Measurements from ENCODE around the gene SH2D6. TPM values are rescaled to one million over a fixed set of nuclear protein-coding genes. Genes with fewer than 3 reads are reported as not detected.

Gene SH2D6
- total and polyA plus RNA-seq, 2 of the 8 experiments (the other 6 are each of a cell fraction or from before 2014, with no cell fraction given) = 0.42 TPM; not detected in 1

DNA sequence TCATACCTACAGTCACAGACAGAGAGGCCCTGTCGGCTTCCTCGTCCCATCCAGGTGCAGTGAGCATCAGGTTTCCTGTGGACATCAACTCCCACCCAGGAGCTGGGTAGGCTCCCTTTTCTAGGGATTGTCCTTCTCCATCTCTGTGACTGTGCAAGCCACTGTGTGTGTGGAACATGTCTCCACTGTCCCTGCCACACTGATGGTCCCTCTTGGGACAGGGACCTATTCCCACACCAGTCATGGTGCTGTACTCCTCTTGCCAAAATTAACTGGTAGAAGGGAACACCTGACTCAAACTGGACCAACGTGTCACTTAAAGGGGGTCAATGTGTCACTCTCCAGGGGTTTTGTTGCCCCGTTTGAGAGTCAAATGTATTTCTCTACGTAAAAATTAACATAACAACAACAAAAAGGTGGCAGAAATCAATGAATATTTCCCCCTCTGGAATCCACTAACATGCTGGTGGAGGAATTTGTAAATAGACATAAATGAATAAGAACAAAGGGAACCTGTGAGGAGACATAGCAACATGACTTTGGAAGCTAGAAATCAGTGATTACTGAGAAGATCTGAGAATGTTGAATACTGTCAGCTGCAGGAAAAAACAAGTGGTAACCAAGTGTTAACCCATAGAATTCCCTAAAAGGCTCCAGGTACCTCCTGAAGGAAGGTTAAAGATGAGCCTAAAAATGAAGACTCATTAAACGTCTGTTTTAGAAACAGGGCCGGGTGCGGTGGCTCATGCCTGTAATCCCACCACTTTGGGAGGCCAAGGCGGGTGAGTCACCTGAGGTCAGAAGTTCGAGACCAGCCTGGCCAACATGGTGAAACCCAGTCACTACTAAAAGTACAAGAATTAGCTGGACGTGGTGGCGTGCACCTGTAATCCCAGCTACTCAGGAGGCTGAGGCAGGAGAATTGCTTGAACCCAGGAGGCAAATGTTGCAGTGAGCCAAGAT lies 40.4 kb downstream of the SH2D6 start:
- peaks cover 7 to 14% (median 10%) of the 10 kb centered on the region in 4 experiments for H3K4me1 ChIP-seq (replicated peaks in 1 of 4; ENCODE audit: control insufficient read depth in 3 of 4, insufficient read depth in 4 of 4, low read length in 3 of 4)
- no peak overlapping the region for H3K14ac ChIP-seq (ENCODE audit: insufficient read length)
- H3K56ac ChIP-seq (replicated peaks; ENCODE audit: insufficient read length, low read depth, low read length) = no peak overlapping the region
- peak overlapping the region; percentile 45 for H4K91ac ChIP-seq (replicated peaks; ENCODE audit: insufficient read length, low read length)
- H4K8ac ChIP-seq (ENCODE audit: extremely low read depth, insufficient read depth, low read length) = no peak overlapping the region
- ChIA-PET CTCF (ENCODE audit: partially characterized antibody) (interaction anchor here (1.0 to 1.9 kb wide), 5 partner anchors 13 to 93 kb away, joined by 3 to 4 read pairs (median 4); no protein-coding TSS in a partner anchor), POLR2A (ENCODE audit: partially characterized antibody) (interaction anchor here (0.8 to 55.3 kb wide), 7 partner anchors 9 to 88 kb away, joined by 3 to 1889 read pairs (median 4); partner anchors contain the start of genes GGCX, MAT2A and SH2D6)
- H3K4me2 ChIP-seq (ENCODE audit: insufficient read depth in 1 of 2, low read depth in 2 of 2, low read length in 2 of 2) = peak overlapping the region; percentile 30 to 32; a peak in 3 of 4 replicates
- H3K23me2 ChIP-seq (ENCODE audit: low read depth, low read length) = no peaks in the 10 kb centered on the region
- H4K5ac ChIP-seq (ENCODE audit: insufficient read length, low read depth, low read length) = no peak overlapping the region
- H3K27me3 ChIP-seq (replicated peaks in 1 of 4; ENCODE audit: control insufficient read depth in 3 of 4, extremely low read depth in 1 of 4, insufficient read depth in 3 of 4, low read length in 3 of 4) = peaks cover 0 to 3% (median 1%) of the 10 kb centered on the region in 4 experiments; a peak in 2 of 7 replicates
- FAIRE-seq (peak; percentile 19), DNase-seq (ENCODE audit: low read depth in 1 of 2, low spot score in 2 of 2) (peak in 1 of 2 experiments; percentile 25)
- peak overlapping the region; percentile 18; the same call in 1 of the 2 replicates for H3K27ac ChIP-seq (ENCODE audit: low read depth, low read length)
- H2BK12ac ChIP-seq (ENCODE audit: low read depth, low read length) = peak overlapping the region; percentile 99
- H2AFZ ChIP-seq (ENCODE audit: low read length) = no peak overlapping the region
- no peak overlapping the region for H3K23ac ChIP-seq (ENCODE audit: insufficient read length)
- H2BK20ac ChIP-seq (ENCODE audit: low read length) = peak overlapping the region; percentile 27; the same call in 1 of the 2 replicates
- H3K4me3 ChIP-seq (ENCODE audit: extremely low read depth in 1 of 4, insufficient read depth in 2 of 4, low read depth in 3 of 4, low read length in 4 of 4) = no peak overlapping the region; a peak in 1 of 8 replicates
- H4K20me1 ChIP-seq (replicated peaks in 1 of 2; ENCODE audit: control insufficient read depth in 1 of 2, insufficient read depth in 2 of 2, low read length in 2 of 2) = no peaks in the 10 kb centered on the region
- H3K79me1 ChIP-seq (ENCODE audit: low read depth, low read length) = no peaks in the 10 kb centered on the region
- peak overlapping the region; percentile 99 for H2AK5ac ChIP-seq (ENCODE audit: low read depth, low read length)
- no peak overlapping the region for H3K4ac ChIP-seq (replicated peaks; ENCODE audit: insufficient read length, low read depth, low read length)
- 45% methylated on average over 12 of the region's 12 CpGs; no CpG with 5 or more reads in 1 of the 2 experiments for WGBS, 2 experiments (ENCODE audit: extremely low coverage in 1 of 2, insufficient coverage in 1 of 2, insufficient read length in 1 of 2, insufficient replicate concordance in 2 of 2, low coverage in 1 of 2, low lambda C conversion rate in 2 of 2, missing lambda C conversion rate in 1 of 2)
- H2BK5ac ChIP-seq (ENCODE audit: low read depth, low read length) = peak overlapping the region; percentile 49; the same call in 1 of the 2 replicates
- H3K18ac ChIP-seq (ENCODE audit: extremely low read depth, low read length) = peak overlapping the region; percentile 57; the same call in 1 of the 2 replicates
- no peak overlapping the region for H2BK120ac ChIP-seq (replicated peaks; ENCODE audit: low read depth, low read length)
- H3K9me3 ChIP-seq (ENCODE audit: insufficient read depth in 2 of 2, low read depth in 1 of 2, low read length in 1 of 2) = no peaks in the 10 kb centered on the region
- no peak overlapping the region for H2BK15ac ChIP-seq (ENCODE audit: low read length)
- H3K9ac ChIP-seq (replicated peaks in 1 of 4; ENCODE audit: extremely low read depth in 1 of 4, low read depth in 3 of 4, low read length in 3 of 4) = no peak overlapping the region
- H3K36me3 ChIP-seq (ENCODE audit: control insufficient read depth in 2 of 4, insufficient read depth in 4 of 4, low read length in 3 of 4) = no peaks in the 10 kb centered on the region
- no peaks in the 10 kb centered on the region for H3K79me2 ChIP-seq (ENCODE audit: control insufficient read depth in 1 of 2, insufficient read depth in 2 of 2, low read length in 2 of 2)
- TF ChIP-seq SP1 (IDR thresholded peaks at IDR 0.05; ENCODE audit: low read depth, low read length) (peak; percentile 37; the same call in 1 of the 2 replicates), SIRT6 (IDR thresholded peaks at IDR 0.05; ENCODE audit: low read length) (no peak), BCL11A (IDR thresholded peaks at IDR 0.05; ENCODE audit: low read depth in 2 of 2, low read length in 2 of 2) (no peak), MAFK (IDR thresholded peaks at IDR 0.05; ENCODE audit: low read depth, low read length) (no peak), EP300 (IDR thresholded peaks at IDR 0.05; ENCODE audit: borderline replicate concordance in 1 of 2, low read depth in 2 of 2, low read length in 2 of 2) (0 out of 3 replicates have a peak, but pooled peaks of 1 of the 2 experiments have one; percentile 78)
- TF ChIP-seq, protein P1, sequence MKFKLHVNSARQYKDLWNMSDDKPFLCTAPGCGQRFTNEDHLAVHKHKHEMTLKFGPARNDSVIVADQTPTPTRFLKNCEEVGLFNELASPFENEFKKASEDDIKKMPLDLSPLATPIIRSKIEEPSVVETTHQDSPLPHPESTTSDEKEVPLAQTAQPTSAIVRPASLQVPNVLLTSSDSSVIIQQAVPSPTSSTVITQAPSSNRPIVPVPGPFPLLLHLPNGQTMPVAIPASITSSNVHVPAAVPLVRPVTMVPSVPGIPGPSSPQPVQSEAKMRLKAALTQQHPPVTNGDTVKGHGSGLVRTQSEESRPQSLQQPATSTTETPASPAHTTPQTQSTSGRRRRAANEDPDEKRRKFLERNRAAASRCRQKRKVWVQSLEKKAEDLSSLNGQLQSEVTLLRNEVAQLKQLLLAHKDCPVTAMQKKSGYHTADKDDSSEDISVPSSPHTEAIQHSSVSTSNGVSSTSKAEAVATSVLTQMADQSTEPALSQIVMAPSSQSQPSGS (IDR thresholded peaks at IDR 0.05; ENCODE audit: low read length) = no peak

Data from H1 (cell line).